Effector memory CD4-positive, alpha-beta T cell (primary cell): ENCODE data around the gene ARRB1.

ENCODE experiments used
- DNase-seq, 3 donors: peaks; one replicate each; pipeline ENCODE4 v3.0.0-alpha.2; 2020
- H3K27ac ChIP-seq: 2 replicates; pipeline ENCODE4 v1.7.0; 2013; ENCODE audit warnings: mild to moderate bottlenecking, low read length, moderate library complexity; ENCODE audit not compliant: insufficient read depth, poor library complexity, severe bottlenecking
- H3K27me3 ChIP-seq: replicated peaks from 2 replicates; pipeline ENCODE4 v1.7.0; 2013; ENCODE audit warnings: mild to moderate bottlenecking, low read length; ENCODE audit not compliant: insufficient read depth, control insufficient read depth, poor library complexity, severe bottlenecking
- H3K36me3 ChIP-seq: 2 replicates; pipeline ENCODE4 v1.7.0; 2013; ENCODE audit warnings: mild to moderate bottlenecking, low read length, moderate library complexity; ENCODE audit not compliant: control insufficient read depth, insufficient read depth
- H3K4me1 ChIP-seq: 2 replicates; pipeline ENCODE4 v1.7.0; 2013; ENCODE audit warnings: low read length, mild to moderate bottlenecking; ENCODE audit not compliant: control insufficient read depth, insufficient read depth, poor library complexity, severe bottlenecking
- H3K4me3 ChIP-seq: 2 replicates; pipeline ENCODE4 v1.7.0; 2013; ENCODE audit warnings: low read length, low read depth, mild to moderate bottlenecking; ENCODE audit not compliant: insufficient read depth, poor library complexity, severe bottlenecking
- H3K9me3 ChIP-seq: 2 replicates; pipeline ENCODE4 v1.7.0; 2013; ENCODE audit warnings: mild to moderate bottlenecking, low read length, moderate library complexity; ENCODE audit not compliant: control insufficient read depth

The ARRB1 gene

DNA sequence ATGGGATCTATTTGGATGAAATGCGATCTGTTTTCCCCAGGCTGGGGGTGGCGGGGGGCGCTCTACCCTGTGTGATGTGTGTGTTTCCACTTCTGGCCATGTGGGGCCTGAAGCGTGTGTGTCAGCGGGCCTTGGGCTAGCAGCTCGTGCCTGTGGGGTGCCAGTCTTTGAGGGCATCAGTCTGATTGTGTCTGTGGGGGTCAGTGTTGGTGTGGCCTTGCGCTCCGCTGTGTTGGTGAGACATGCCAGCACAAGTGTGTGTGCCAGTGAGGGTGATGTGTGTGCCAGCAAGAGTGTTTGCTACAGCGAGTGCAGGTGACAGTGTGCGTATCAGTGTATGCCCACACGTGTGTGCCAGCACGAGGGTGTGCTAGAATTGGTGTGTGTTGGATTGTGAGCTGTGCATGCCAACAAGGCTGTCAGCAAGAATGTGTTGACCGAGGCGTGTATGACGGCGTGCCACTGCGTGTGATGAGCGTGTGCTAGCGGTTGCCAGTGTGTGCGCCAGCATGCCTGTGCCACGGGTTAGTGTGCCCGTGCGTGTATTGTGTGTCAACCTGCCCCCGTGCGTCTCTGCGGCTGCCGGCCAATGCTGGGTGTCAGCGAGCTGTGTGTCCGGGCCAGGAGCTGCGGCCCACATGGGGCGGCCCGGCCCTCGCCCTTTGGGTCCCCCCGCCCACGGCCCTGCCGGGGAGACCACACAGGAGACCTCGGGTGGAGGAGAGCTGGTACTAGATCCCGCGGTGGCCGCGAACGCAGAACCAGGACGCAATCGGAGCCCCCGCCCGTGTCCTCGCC is 519 bp downstream of the ARRB1 start:
- peak overlapping the region; percentile 84 for H3K27ac ChIP-seq
- peak in 2 of 3 donors; percentile 9 to 19 for DNase-seq
- no peaks in the 10 kb centered on the region for H3K9me3 ChIP-seq
- H3K36me3 ChIP-seq = no peaks in the 10 kb centered on the region
- H3K4me3 ChIP-seq = peak overlapping the region; percentile 65
- peaks cover 29% of the 10 kb centered on the region for H3K4me1 ChIP-seq
- H3K27me3 ChIP-seq = no peaks in the 10 kb centered on the region

DNA sequence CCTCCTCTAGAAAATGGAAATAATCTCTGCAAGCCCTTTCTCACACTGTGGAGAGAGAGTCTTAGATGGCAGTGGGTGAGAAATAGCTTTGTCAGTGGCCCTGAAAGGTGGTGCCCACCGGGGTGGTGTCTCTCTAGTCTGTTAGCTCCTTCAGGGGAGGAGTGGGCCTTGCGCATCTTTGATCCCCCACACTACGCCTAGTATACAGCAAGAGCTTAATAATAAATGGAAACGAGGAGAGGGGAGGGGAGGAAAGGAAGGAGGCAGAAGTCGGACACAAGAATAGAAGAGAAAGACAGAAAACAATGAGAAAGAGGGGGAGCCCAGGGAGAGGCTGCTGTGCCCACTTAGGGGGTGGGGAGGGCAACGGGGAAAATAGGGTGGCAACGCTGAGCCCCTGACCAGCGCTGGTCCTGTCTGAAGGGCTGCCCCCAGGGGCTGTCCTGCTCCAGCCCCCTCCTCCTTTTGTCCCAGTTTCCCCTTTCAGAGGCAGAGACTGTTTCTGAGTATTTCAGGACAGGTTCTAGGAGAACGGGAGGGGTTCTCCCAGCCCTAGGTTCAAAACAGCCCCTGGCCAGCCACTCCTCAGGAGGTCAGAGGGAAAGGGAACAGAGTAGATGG is 1.2 kb downstream of the ARRB1 start:
- Histone ChIP-seq H3K36me3 (no peaks in the 10 kb centered on the region), H3K9me3 (no peaks in the 10 kb centered on the region), H3K27ac (peak overlapping the region; percentile 84), H3K4me1 (peaks cover 36% of the 10 kb centered on the region), H3K27me3 (no peaks in the 10 kb centered on the region), H3K4me3 (no peak overlapping the region)
- no peak for DNase-seq

DNA sequence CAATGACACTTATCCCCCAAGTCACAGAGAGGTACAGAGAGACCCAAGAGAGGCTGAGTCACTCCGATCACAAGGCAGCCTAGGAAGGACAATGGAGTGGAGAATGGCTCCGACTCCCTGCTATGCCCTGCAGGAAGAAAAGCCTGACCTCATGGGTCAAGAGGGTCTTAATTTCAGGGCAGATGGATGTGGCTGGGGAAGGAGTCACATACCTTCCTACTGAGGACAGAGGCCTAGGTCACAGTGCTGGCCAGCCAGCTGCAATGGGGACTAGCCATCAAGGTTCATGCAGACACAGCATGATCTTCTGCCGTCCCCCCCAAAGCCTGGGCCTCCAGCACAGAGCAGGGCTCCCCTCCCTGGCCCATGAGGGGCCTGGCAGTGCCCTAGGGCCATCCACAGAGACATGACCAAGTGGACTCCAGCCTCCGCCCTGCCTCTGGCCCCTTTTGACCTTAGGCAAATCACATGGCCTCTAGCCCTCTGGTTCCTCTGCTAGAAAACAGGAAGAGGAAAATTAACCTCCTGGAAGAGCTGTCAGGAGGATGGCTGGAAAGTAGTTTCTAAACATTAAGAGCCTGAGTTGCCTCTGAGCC is 1.8 kb downstream of the ARRB1 start:
- Histone ChIP-seq H3K27me3 (no peaks in the 10 kb centered on the region), H3K9me3 (no peaks in the 10 kb centered on the region), H3K4me1 (peaks cover 42% of the 10 kb centered on the region), H3K36me3 (no peaks in the 10 kb centered on the region), H3K27ac (peak overlapping the region; percentile 84), H3K4me3 (no peak overlapping the region)
- DNase-seq = no peak

DNA sequence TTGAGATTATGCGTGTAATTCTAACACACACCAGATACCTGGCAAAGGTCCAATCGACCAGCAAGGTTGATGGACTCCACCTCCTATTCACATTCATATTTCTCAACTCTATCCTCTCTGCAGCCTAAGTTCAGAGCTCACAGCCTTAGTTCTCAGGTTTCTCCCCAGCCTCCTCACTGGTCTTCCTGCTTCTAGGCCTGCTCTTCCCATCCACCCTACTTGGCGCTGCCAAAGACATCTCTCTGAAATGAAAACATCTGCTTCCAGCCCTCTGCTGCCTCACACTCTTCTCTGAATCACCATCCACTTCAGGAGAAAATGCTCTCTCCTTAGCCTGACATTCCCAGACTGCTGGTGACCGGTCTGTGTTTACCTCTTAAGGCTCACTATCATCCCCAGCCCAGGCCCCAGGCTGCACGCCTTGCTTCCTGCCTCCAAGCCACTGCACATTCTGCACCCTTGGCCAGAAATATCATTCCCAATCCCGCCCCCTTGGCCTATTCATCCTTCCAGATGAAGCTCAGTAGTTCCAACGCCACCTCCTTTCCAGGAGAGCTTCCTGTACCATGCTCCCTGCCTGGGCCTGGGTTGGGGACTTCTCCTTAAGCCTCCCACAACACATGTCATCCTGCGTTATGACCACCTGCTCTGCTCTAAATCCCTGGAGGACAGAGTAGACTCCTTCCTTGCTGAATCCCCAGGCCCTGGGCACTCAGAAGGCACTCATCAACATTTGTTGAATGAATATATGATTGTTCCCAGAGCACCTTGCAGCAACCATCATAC is 3.5 kb downstream of the ARRB1 start:
- DNase-seq = no peak
- H3K36me3 ChIP-seq = no peaks in the 10 kb centered on the region
- H3K27me3 ChIP-seq = no peaks in the 10 kb centered on the region
- no peaks in the 10 kb centered on the region for H3K9me3 ChIP-seq
- peaks cover 49% of the 10 kb centered on the region for H3K4me1 ChIP-seq
- no peak overlapping the region for H3K4me3 ChIP-seq
- H3K27ac ChIP-seq = no peak overlapping the region

DNA sequence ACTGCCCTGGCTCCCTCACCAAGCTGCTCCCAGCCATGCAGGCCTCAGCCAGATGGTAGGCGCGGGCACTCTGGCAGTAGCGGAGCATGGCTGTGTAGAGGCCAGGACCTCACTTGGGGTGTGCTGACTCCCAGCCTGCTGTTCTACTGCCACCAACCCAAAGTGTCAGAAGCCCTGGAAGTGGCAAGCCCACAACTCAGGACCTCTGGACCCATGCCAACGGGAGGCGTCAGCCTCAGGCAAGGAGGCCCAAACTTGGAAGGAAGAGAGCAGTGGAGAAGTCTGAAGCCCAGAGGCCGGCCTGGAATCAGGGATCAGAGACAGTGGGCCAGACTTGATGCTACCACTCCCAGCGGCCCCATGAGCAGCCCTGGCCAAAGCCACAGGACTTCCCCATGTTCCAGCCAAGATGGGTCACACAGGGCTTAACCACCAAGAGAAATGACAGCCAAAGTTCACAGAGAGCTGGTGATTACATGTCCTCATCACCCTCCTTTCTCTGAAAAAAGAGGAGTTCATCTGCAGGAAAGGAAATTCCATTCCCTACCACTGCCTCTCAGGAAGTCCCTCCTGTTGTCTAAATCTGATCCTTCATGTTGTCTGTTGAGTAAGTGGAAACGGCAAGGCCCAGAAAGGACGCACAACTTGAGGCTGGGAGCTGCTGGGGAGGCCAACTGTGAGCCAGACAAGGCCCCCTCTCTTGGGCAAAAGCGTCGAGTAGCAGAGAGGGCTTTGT is 4.4 kb downstream of the ARRB1 start:
- DNase-seq = no peak
- Histone ChIP-seq H3K27ac (no peak overlapping the region), H3K4me1 (peaks cover 48% of the 10 kb centered on the region)

DNA sequence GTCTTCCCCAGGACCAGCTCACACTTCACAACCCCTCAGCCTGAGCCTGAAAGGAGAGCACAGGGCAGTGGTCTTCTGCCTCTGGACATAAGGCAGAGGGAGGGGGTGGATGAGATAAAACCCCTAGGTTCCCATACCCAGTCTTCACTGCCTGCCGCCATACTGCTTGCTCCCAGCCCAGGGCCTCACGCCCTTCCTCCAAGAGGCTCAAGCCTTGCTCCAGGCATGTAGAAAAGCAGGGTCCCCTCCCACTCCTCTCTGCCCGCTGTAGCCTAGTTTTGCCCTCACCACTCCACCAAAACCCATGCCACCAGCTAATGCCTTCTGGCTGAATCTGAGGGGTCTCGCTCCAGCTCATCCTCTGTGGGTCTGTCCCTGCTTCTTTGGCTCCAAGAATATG is 5.2 kb downstream of the ARRB1 start:
- no peaks in the 10 kb centered on the region for H3K36me3 ChIP-seq
- H3K4me3 ChIP-seq = no peak overlapping the region
- H3K4me1 ChIP-seq = peaks cover 56% of the 10 kb centered on the region
- H3K27me3 ChIP-seq = no peaks in the 10 kb centered on the region
- no peak for DNase-seq
- peak overlapping the region; percentile 31 for H3K27ac ChIP-seq
- no peaks in the 10 kb centered on the region for H3K9me3 ChIP-seq

More for the DNA sequence above, 4.4 kb downstream of the ARRB1 start:
- Histone ChIP-seq H3K4me3 (no peak overlapping the region), H3K36me3 (no peaks in the 10 kb centered on the region), H3K27me3 (no peaks in the 10 kb centered on the region), H3K9me3 (no peaks in the 10 kb centered on the region)

DNA sequence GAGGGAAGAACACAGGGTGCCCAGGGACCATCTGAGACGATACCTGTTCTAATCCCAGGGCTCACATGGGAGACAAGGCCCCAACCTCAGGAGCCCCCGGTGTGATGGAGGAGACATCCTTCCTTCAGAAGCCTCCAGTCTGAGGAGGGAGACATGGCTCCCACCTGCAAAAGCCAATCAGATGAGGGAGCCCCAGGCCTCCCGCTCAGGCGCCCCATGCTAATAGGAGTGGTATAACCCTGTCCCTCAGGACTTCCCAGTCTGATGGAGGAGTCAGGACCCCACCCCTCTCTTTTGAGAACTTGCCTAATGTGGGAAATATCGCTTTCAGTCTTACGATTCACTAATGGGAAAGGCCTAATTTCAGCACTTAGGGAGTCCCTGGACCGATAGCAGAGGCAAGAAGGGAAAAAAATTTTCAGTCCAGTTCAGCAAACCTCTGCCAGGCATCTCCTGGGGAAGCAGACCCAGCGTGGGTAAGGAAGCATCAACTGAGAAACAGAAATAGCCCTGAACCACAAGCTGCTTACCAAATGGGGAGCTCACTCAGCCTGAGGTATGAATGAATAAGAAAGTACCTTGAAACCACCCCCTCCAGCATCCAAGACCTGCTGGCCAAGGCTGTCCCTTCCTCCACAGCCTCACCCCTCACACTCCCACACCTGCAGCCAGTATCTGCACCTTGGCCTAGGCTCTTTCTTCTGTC is 5.9 kb downstream of the ARRB1 start:
- peak overlapping the region; percentile 31 for H3K27ac ChIP-seq
- H3K4me1 ChIP-seq = peaks cover 59% of the 10 kb centered on the region
- H3K36me3 ChIP-seq = no peaks in the 10 kb centered on the region
- no peak for DNase-seq
- H3K9me3 ChIP-seq = no peaks in the 10 kb centered on the region
- H3K27me3 ChIP-seq = no peaks in the 10 kb centered on the region
- H3K4me3 ChIP-seq = no peak overlapping the region

DNA sequence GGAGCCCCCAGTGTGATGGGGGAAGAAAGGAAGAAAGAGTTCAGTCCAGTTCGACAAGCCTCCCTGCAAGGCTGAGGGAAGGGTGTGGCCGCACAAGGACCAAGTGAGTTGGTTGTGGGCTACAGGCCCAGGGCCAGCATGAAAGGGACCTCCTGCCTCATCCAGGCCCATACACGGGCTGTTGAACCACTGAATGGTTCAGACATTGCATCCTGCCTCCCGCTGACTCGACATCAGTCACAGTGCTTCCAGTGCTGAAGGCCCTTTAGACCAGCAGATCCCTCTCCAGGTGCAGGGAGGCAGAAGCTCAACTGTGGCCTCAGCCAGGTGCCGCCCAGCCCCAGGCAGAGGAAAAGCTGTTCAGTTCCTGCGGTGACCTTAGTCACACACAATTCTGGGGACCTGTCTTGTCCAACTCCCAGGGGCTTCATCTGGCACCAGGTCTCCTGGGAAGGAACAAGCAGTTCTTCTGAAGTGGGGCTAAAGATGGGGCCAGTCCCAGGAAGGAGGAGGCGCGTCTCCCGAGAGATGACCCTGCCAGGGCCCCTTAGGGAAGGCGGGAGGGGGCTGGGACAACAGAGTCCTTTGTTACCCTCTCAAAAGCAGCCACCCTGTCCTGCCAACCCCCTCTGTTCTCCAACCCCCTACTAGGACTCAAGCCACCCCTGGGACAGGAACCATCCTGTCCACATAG is 6.6 kb downstream of the ARRB1 start:
- no peak for DNase-seq
- Histone ChIP-seq H3K27me3 (no peaks in the 10 kb centered on the region), H3K4me1 (peaks cover 59% of the 10 kb centered on the region), H3K4me3 (no peak overlapping the region), H3K9me3 (no peaks in the 10 kb centered on the region), H3K36me3 (no peaks in the 10 kb centered on the region), H3K27ac (peak overlapping the region; percentile 42)
